Suppressor macrophage (primary cell): Measurements from ENCODE around the gene MFGE8.

Source experiments
- DNase-seq, 4 experiments: peaks; one replicate each; pipeline ENCODE4 v3.0.0-alpha.2; 2020 to 2022

MFGE8 gene

DNA sequence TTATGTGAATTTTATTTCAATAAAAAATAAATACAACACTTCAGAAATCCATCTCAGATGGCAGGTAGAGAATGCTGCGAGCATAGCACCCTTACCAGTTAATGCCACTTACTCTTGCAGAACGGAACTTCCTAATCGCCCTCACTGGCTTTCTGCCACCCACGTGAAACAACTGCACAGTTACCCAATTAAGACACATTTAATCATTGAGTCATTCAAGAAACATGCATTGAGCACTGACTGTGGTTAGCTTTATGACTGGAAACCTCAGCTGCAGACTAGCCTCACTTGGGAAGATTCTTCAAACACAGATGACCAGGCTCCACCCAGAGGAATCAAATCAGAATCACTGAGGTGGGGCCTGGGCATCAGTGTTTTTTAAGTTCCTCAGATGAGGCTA lies 5.6 kb upstream of the MFGE8 start:
- peak; percentile 79 to 91 (median 80) for DNase-seq

DNA sequence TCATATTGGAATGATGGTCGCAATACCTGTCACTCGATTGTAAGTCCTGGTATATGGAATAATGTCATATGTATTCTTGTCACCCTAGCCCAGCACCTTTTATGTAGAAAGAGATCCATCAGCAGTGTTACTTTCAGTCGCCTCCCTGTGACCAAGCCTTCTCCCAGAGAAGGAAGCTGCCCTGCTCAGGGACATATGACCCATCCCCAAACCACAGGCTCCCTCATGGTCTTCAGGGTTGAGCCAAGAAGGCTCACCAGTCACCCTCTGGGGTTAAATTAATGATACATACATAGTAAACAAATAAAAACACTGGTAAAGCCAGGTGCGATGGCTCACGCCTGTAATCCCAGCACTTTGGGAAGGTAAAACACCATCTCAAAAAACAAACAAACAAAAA lies 4.6 kb upstream of the MFGE8 start:
- peak; percentile 28 to 64 (median 55) for DNase-seq

DNA sequence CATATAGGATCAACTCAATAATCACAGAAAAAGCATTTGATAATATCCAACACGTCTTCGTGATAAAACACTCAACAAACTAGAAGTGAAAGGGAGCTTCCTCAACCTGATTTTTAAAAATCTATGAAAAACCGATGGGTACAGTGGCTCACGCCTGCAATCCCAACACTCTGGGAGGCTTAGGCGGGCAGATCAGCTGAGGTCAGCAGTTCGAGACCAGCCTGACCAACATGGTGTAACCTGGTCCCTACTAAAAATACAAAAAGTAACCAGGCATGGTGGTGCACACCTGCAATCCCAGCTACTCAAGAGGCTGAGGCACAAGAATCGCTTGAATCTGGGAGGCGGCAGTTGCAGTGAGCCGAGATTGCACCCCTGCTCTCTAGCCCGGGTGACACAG lies 2.2 kb upstream of the MFGE8 start:
- no peak for DNase-seq

DNA sequence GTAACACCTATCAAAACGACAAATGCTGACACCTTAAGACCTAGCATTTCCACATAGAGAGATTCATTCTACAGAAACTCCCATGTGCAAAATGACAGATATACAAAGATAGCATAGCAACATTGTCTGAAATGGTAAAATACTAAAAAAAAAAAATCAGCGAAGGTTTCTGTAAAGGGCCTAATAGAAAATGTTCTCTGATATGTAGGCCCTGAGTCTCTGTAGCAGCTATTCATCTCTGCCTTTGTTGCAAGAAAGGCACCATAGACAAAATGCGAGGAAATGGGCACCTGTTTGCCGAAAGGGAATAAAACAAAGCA lies 631 bp upstream of the MFGE8 start:
- DNase-seq = no peak

DNA sequence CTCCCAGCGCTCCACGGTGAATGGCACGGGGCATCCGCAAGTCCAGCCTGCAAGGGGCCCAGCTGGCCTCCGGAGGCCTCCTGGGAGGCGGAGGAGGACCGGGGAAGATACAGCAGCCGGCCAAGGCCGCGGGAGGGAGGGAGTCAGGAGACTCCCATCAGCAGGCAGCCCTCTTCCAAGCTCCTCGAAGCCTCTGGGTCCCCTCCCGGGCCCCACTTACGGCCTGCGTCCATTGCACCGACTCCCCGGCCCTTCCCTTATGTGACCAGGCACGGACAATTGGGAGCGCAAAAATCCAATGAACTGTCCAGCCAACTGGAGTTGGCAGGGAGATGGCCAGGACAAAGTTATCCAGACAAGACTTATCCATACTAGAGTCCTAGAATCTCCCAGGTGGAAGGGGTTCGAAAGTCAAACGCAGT lies 668 bp downstream of the MFGE8 start:
- DNase-seq = no peak

DNA sequence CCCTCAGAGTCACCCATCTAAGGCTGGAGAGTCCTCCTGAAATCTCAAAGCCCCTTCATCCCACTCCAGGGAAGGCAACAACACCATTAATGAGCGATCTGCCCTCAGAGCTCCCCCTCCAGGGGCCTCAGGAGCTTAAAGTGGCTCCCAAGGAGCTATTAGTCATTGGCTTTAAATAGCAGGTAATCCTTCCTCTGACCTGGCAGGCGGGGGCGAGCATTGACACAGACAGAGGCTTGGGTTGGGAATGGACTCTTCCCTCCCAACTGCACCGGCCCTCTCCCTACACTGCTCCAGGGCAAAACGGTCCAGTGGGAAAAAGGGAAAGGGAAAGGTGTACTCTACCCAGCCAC lies 1.4 kb downstream of the MFGE8 start:
- no peak for DNase-seq

DNA sequence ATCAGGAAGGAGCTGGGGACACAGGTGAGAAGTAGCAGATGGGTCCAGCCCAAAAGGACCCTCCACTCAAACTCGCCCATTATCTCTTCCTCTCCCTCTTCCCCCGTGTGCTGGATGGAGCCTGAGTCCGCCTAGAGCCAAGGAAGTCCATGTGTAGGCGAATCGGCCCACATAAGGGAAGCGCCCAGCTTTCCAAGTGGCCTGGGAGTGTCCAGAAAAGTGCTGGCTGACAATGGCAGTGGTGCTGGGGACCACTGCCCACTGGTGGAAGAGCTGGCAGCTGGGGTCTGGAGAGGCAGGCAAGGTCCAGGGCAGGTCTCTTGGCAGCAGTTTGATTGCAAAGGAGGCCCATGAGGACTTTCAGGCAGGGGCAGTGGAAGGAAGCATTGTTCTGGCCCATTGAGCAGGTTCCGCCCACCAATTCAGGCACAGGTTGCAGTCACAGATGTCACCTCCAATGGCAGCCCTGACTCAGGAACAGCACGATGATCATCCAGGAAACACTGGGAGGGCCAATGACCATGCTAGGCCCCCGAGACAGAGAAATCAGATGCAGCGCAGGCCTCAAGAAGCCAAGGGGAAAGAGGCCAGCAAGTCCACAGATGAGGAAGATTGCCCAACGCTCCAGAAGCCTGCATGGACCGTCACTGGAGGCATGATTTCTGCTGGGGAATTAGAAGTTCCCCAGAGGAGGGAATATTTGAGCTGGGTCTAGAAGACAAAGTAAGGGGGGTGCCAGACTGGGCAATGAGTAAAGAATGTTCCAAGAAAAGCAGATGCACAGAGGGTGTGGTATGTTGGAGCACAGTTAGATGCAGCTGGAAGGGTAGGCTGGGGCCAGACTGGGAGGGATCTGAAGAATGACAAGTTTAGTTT lies 3.0 kb downstream of the MFGE8 start:
- no peak for DNase-seq

DNA sequence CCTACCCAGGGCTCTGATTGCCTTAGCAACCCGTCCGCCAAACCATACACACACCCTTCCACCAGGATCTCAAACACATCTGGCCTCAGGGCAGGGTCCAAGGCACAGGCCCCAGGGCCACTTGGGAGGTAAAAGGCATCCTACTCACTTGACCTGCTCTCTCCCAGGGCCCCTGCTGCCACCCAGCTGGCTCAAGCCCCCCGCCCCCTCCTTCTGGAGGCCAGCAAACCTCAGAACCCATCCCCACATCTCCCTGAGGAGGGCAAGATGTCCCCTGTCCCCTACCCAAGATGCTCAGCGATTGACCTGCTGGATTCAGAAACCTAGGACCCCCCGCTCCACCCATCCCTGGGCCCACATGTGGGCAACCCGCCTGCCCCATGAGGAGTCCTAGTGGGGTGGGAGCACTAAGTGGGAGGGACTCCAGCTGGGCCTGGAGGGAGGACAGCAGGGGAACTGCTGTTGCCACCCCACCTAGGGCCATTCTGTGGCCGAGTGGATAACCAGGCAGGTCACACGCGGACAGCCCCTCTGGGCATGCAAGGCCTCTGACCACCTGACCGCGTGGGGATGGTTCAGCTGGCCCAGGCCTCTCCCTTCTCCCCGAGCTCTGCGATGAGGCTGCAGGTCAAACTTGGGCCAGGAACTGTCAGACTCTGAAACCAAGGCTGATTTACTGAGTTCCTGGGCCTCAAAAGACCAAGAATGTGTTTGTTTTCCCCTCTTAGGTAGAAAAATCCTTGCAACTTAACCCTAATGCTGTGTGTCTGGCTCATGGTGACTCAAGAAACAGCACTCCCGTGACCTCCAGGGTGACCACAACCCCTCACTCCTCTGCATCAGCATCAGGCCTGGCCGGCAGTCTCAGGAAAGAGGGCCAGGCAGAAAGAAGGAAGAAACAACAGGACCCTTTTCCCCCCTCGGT lies 4.2 kb downstream of the MFGE8 start:
- no peak for DNase-seq

DNA sequence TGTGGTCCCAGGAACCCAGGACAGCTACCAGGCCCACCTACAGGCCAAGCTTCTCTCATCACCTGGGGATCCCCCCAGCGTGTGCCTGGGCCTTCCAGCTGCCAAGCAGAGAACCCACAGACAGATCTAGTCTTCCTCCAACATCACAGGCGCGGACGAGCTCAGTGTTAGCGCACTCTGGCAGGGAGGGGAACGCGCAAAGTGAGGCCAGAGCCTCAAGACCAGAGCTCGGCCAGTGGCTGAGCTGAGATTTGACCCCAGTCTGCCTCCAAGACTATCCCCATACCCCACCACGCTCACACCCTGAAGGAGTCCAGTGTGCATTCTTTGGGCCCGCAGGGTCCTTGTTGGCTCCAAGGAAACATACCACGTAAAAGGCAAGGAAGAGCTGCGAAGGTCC lies 5.1 kb downstream of the MFGE8 start:
- no peak for DNase-seq

DNA sequence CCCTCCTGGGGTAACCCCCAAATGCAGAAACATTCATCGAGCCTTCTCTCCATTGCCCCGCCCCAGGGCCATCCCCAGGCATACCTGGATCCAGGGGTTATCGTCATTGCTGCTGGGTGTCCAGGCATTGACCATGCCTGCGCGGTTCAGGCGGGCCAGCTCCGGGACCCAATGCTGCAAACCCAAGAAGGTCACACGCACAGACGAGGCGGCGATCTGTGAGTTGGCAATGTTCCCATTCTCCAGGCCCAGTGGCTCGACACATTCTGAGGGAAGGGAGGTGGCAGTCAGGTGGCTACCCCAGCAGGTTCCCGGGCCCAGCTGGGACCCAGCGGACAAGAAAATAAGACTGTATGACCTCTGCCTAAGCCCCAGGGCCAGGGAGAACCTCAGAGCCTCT lies 6.1 kb downstream of the MFGE8 start:
- no peak for DNase-seq

DNA sequence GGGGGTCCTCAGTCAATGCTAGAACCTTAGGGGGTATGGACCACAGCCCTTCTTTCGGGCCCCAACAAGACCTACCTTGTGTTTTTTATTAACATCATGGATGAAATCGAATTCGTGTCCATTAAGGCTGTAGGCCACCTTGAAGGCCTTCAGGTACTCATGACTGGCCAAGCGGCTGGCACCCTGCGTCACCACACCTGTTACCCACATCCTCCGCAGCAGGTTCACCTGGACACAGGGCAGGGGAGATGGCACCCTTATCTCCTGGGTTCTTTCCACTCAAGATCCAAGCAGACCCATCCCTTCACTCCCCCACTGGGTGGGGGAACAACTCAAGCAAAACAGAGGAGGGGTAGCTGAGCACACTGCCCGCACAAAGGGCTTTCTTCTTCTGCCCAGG lies 6.6 kb downstream of the MFGE8 start:
- DNase-seq = no peak

DNA sequence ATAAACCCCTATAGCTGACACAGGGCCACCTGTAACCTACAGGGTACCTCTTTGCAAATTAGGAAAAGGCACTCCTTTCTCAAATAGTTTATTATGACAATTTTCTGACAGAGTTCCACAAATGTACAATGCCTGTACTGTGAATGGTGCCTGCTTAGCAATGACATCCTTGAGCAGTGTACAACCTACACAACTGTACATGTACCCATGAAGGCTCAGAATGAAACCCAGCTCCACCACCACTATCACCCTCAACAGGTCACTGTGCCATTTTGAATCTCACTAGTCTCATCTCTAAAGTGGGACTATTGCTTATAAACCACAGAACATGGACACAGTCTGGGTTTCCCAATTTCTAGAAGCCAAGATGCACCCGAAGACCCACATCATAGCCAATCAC lies 7.0 kb downstream of the MFGE8 start:
- no peak for DNase-seq

DNA sequence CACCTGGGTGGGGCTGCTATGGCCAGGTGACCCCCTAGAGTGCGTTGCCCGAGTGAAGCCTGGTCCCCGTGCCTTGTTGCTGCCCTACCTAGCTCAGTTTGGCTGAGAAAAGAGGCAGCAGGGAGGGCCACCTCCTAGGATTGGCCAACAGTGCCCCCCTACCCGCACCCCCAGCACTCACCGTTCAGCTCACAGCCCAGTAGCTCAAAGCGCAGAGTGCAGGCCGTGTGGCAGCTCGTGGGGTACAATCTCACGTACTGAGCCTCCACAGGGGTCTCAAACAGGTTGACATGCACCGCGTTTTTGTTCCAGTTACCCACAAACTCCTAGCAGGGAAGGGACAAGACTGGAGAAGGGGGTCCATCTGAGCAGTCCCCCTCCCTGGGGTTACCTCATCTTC lies 7.6 kb downstream of the MFGE8 start:
- DNase-seq = no peak

DNA sequence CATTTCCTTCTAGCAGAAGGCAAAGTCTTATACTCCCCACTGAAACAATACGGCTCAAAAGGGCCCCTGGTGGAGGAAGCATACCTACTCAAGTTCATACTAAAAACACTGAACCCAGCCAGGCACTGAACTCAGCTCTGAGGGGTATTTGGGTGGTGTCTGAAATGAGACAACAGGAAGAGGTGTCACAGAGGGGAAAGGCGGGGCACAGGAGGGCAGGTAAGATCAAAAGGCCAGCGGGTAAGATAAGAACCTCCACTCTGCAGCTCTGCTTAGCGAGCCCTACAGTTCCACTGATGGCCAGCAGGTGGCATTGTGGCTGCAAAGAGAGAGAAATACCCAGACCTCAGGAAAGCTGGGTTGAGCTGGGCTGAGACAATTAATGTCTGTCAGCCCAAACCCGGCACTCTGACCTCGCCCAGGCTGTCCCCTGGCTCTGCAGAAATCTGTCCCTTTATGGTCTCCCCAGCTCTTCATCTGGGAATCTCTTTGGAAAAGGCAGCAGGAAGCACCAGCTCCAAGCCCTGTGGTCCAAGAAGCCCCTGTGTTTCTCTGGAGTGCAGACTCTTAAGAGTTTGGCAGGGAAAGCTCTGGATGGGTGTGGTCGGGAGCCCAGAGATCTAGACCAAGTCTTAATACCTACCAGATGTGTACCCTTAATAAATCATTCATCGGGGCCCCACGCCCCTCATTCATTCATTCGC lies 8.4 kb downstream of the MFGE8 start:
- DNase-seq = peak; percentile 78 to 88 (median 86)

DNA sequence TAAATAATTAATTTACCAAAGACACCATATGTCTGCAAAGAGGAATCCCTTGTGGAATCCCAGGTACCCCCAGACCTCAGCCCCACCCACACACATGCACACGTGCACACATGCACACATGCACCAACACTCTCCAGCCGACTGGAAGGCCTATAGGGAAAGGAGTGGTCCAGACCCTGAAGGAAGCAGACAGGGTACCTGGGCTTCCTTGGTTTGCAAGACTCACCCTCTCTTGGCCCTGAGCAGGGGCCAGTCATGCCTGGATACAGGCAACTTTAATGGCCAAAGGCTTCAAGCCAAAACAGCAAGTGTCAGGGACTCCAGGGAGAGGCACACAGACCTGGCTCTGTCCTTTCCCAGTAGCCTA lies 8.9 kb downstream of the MFGE8 start:
- no peak for DNase-seq

DNA sequence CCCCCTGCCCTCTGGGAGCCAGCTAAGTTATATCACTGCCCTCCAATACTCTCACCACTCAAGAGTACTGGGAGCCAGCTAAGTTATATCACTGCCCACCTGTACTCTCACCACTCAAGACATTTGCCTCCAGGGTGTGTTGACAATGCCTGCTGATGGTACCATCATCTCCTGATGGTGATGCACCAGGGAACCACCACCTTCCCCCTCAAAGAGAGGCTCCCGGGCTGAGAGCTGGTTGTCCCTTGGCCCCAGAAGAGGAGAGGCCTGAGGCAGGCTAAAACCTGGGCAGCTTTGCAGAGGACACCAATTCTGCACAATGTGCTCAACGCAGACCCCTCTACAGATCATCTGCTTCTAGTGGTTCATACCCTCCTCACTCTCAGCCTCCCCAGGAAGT lies 10.3 kb downstream of the MFGE8 start:
- DNase-seq = no peak

DNA sequence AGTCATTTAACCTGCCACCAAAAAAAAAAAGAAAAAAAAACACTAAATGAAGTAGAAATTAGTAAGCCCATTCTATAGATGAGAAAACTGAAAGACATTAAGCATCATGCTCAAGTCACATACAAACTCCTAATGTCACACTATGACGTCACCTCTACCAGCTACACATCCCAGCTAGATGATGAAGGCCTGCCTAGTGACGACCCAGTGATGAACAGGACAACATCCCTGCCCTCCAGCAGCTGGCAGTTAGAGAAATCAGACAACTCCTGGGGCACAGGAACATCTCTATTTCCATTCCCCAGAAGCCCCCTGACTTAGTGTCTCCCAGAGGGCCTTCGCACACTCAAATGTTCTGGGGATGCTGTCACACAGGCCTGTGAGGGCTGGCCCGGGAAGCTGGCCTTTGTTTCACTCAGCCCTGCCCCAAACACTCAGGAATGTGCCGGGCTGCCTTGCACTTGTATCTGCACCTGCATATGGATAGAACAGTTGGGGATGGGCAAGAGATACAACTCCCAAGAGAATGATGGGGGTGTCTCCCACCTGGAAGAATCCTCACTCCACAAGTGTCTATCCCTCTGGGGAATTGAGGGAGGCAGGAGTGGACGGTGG lies 10.9 kb downstream of the MFGE8 start:
- DNase-seq = no peak

DNA sequence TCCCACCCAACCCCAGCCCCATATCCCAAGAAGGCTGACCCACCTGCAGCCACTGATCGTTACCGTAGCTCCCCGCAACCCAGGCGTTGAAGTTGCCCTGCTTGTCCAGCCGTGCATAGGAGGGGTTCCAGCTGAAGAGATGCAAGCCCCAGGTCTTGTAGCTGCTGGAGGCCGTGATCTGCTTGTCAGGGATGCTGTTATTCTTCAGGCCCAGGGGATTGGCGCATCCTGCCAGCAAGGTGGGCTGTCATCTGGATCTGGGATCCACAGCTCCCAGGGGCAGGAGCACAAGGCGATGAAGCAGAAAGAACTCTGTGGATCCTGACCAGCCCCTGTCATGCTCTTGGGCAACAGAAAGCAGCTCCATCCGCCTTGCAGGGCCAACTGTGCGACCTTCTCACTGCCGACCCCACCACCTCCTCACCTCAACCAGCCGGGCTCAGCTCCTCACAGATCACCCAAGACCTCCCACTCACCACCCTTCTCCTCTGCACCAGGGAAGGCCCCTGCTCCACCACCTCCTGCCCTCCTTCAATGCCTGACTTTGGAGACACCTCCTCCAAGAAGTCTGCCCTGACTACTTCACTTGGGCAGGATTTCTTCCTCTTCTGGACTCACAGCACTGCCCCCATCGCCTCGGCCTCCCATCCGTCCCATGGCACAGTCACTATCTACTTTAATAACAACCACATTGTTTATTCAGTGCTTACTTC lies 11.5 kb downstream of the MFGE8 start:
- no peak for DNase-seq

DNA sequence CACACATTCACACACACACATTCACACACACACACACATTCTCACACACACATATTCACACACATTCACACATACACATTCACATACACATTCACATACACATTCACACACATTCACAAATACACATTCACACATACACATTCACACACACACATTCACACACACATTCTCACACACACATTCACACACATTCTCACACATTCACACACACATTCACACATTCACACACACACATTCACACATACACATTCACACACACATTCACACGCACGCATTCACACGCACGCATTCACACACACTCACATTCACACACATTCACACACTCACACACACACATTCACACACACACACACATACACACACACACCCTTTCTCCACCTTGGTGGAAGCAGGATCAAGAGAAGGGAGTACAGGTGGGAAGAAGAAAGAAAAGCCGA lies 12.2 kb downstream of the MFGE8 start:
- no peak for DNase-seq

DNA sequence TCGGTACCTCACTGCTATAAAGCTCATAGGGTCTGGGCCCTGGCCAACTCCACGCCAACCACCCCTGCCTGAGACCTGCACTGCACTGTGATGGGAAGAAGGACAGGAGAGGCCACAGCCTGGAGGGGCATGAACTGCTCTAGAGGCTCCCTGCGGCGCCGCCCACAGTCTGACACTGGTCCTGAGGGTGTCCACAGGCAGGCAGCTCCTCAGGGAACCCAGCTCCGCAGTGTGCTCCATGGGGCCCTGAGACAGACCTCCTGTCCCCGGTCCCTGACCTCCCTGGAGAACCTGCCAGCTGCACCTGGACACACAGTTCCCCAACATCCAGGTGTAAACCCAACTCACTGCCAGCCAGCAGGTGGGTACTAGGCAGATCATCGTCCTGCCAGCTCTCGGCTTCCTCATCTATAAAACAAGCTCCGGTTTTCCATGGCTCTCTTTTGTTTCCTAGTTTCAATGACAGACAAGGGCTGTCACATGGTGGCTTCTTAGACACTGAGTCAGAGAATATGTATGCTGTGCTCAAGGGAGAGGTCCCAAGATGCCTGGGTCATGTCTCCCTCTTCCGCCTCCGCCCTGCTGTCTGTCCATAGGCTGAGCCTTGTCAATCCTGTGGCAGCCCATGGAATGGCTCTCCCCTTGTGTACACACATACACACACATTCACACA lies 12.7 kb downstream of the MFGE8 start:
- DNase-seq = peak in 2 of 4 experiments; percentile 12 to 31

DNA sequence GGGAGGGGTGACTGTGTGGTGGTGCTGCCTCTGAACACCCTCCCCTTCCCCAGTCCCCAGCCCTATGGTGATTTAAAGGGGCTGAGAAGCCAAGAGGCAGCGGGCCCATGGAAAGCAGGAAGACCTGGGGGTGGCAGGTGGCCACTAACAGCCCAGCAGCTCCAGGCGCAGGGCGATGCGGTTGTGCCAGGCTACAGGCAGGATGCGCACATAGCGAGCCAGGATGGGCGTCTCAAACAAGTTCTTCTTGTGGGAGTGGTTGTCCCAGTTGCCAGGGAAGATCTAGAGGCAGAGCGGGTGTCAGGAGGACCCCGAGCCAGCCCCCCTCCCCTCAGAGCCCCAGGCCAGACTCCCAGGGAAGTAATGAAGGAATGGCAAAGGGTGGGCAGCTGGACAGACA lies 13.9 kb downstream of the MFGE8 start:
- DNase-seq = no peak

DNA sequence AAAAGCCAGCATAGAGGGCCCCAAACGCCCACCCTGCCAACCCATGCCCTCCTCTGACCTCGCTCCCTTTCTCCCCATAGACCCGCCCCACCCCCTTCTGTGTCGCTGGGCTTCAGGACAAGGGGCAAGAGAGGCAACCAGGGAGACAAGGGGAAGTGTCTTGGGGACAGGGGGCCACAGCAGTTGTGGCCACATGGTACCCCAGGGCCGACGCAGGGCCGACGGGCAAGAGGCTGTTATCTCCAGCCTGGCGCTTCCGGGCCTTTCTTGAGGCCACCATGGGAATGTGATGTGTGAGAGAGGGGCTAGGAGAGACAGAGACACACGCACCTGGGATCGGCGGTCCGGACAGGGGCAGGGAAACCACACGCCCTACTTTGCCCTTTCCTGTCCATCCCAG lies 14.4 kb downstream of the MFGE8 start:
- DNase-seq = no peak
